ENCODE results near the gene MS4A14. TPM values are rescaled to one million over a fixed set of nuclear protein-coding genes. Genes with fewer than 3 reads are reported as not detected.

The MS4A14 gene
- total RNA-seq, 3 donors from 2014 or later (not counting 1 experiment from before 2014, with no cell fraction given): 0.34 to 0.80 (median 0.78) TPM

GRCh38 chr11:60370252-60370810 lies 25.9 kb upstream of the MS4A14 start:
- H3K27ac Mint-ChIP-seq: no peak overlapping the region
- WGBS (ENCODE audit: insufficient coverage): 90% methylated on average over 2 of the region's 2 CpGs
- no peaks in the 10 kb centered on the region for H3K9me3 Mint-ChIP-seq
- Histone ChIP-seq H3K36me3 (ENCODE audit: control insufficient read depth, insufficient read depth, low read length) (no peaks in the 10 kb centered on the region), H3K4me3 (ENCODE audit: low read length) (no peak overlapping the region), H3K4me1 (ENCODE audit: control insufficient read depth, insufficient read depth, low read length) (peaks cover 3% of the 10 kb centered on the region), H3K9me3 (ENCODE audit: control insufficient read depth, insufficient read depth, low read length) (no peaks in the 10 kb centered on the region), H3K27me3 (ENCODE audit: control insufficient read depth, insufficient read depth, low read length) (no peaks in the 10 kb centered on the region), H3K27ac (ENCODE audit: low read length) (no peak overlapping the region)
- TF ChIP-seq CTCF (IDR thresholded peaks at IDR 0.05): no peak
- no peak for DNase-seq
- no peak overlapping the region for H3K4me3 Mint-ChIP-seq
- H3K27me3 Mint-ChIP-seq (ENCODE audit: low read depth in 2 of 2): peaks cover 0 to 8% of the 10 kb centered on the region in 2 donors
- no peaks in the 10 kb centered on the region for H3K4me1 Mint-ChIP-seq
- H3K36me3 Mint-ChIP-seq: no peaks in the 10 kb centered on the region
- intact Hi-C loops (cut with micrococcal nuclease): no loop called here
- no peak for ATAC-seq

GRCh38 chr11:60370811-60371298 lies 25.4 kb upstream of the MS4A14 start:
- H3K9me3 Mint-ChIP-seq: no peaks in the 10 kb centered on the region
- DNase-seq: no peak
- H3K4me3 Mint-ChIP-seq: no peak overlapping the region
- TF ChIP-seq CTCF (IDR thresholded peaks at IDR 0.05): no peak
- H3K27ac Mint-ChIP-seq: no peak overlapping the region
- WGBS (ENCODE audit: insufficient coverage): 87% methylated on average over 5 of the region's 5 CpGs
- intact Hi-C loops (cut with micrococcal nuclease): no loop called here
- no peak for ATAC-seq
- Histone ChIP-seq H3K27ac (ENCODE audit: low read length) (no peak overlapping the region), H3K27me3 (ENCODE audit: control insufficient read depth, insufficient read depth, low read length) (no peaks in the 10 kb centered on the region), H3K9me3 (ENCODE audit: control insufficient read depth, insufficient read depth, low read length) (no peaks in the 10 kb centered on the region), H3K4me3 (ENCODE audit: low read length) (no peak overlapping the region), H3K36me3 (ENCODE audit: control insufficient read depth, insufficient read depth, low read length) (no peaks in the 10 kb centered on the region), H3K4me1 (ENCODE audit: control insufficient read depth, insufficient read depth, low read length) (peaks cover 3% of the 10 kb centered on the region)
- no peaks in the 10 kb centered on the region for H3K4me1 Mint-ChIP-seq
- H3K27me3 Mint-ChIP-seq (ENCODE audit: low read depth in 2 of 2): peaks cover 0 to 8% of the 10 kb centered on the region in 2 donors
- H3K36me3 Mint-ChIP-seq: no peaks in the 10 kb centered on the region

- no peak overlapping the region for H3K27ac ChIP-seq (ENCODE audit: low read length)
- intact Hi-C loops (cut with micrococcal nuclease): no loop called here
- no peak overlapping the region for H3K4me3 Mint-ChIP-seq
- no peaks in the 10 kb centered on the region for H3K4me1 Mint-ChIP-seq
- WGBS (ENCODE audit: insufficient coverage): 100% methylated on average over 1 of the region's 3 CpGs
- peaks cover 3% of the 10 kb centered on the region for H3K4me1 ChIP-seq (ENCODE audit: control insufficient read depth, insufficient read depth, low read length)
- TF ChIP-seq CTCF (IDR thresholded peaks at IDR 0.05): no peak
- DNase-seq (no peak), ATAC-seq (no peak)
- H3K27ac Mint-ChIP-seq: no peak overlapping the region
- H3K27me3 Mint-ChIP-seq (ENCODE audit: low read depth in 2 of 2): peaks cover 0 to 8% of the 10 kb centered on the region in 2 donors
- H3K36me3 Mint-ChIP-seq: no peaks in the 10 kb centered on the region
- no peaks in the 10 kb centered on the region for H3K36me3 ChIP-seq (ENCODE audit: control insufficient read depth, insufficient read depth, low read length)
- no peaks in the 10 kb centered on the region for H3K9me3 Mint-ChIP-seq
- H3K27me3 ChIP-seq (ENCODE audit: control insufficient read depth, insufficient read depth, low read length): no peaks in the 10 kb centered on the region
- no peaks in the 10 kb centered on the region for H3K9me3 ChIP-seq (ENCODE audit: control insufficient read depth, insufficient read depth, low read length)
- H3K4me3 ChIP-seq (ENCODE audit: low read length): no peak overlapping the region
These were observed 24.9 kb upstream of the MS4A14 start for GRCh38 chr11:60371386-60371785.

GRCh38 chr11:60371854-60372253 lies 24.4 kb upstream of the MS4A14 start:
- peaks cover 0 to 8% of the 10 kb centered on the region in 2 donors for H3K27me3 Mint-ChIP-seq (ENCODE audit: low read depth in 2 of 2)
- no peaks in the 10 kb centered on the region for H3K9me3 Mint-ChIP-seq
- no peak for ATAC-seq
- no peak for DNase-seq
- H3K4me1 ChIP-seq (ENCODE audit: control insufficient read depth, insufficient read depth, low read length): peaks cover 3% of the 10 kb centered on the region
- no peak overlapping the region for H3K4me3 ChIP-seq (ENCODE audit: low read length)
- intact Hi-C loops (cut with micrococcal nuclease): no loop called here
- no peak overlapping the region for H3K27ac Mint-ChIP-seq
- no peak overlapping the region for H3K4me3 Mint-ChIP-seq
- H3K27me3 ChIP-seq (ENCODE audit: control insufficient read depth, insufficient read depth, low read length): no peaks in the 10 kb centered on the region
- H3K9me3 ChIP-seq (ENCODE audit: control insufficient read depth, insufficient read depth, low read length): no peaks in the 10 kb centered on the region
- no peak overlapping the region for H3K27ac ChIP-seq (ENCODE audit: low read length)
- 85% methylated on average over 1 of the region's 1 CpG for WGBS (ENCODE audit: insufficient coverage)
- no peaks in the 10 kb centered on the region for H3K36me3 Mint-ChIP-seq
- no peak for TF ChIP-seq CTCF (IDR thresholded peaks at IDR 0.05)
- H3K4me1 Mint-ChIP-seq: no peaks in the 10 kb centered on the region
- no peaks in the 10 kb centered on the region for H3K36me3 ChIP-seq (ENCODE audit: control insufficient read depth, insufficient read depth, low read length)

Measured in natural killer cell (primary cell).